ELF-1 (cell line): ENCODE results near the gene HAUS3.
"Not testable (repeated sequence)": the region's sequence is repeated elsewhere in the genome, so short reads cannot be mapped to it uniquely, and the experiment has no call there.

Experiments used
- DNase-seq: peaks from one replicate; pipeline ENCODE4 v3.0.0-alpha.2; 2016; ENCODE audit warnings: low read depth, low spot score

Gene HAUS3

GRCh38 chr4:2275546-2276251 is 33.8 kb upstream of the HAUS3 start:
- DNase-seq = no peak

GRCh38 chr4:2275044-2275397 is 33.1 kb upstream of the HAUS3 start:
- not testable (repeated sequence) for DNase-seq

GRCh38 chr4:2274320-2275043 is 32.6 kb upstream of the HAUS3 start:
- DNase-seq = no peak

GRCh38 chr4:2273657-2274319 is 31.9 kb upstream of the HAUS3 start:
- DNase-seq = no peak

GRCh38 chr4:2273221-2273620 is 31.3 kb upstream of the HAUS3 start:
- no peak for DNase-seq

- DNase-seq = no peak
Observed at GRCh38 chr4:2272828-2273120, 30.9 kb upstream of the HAUS3 start.

- no peak for DNase-seq
Observed at GRCh38 chr4:2272026-2272827, 30.3 kb upstream of the HAUS3 start.

GRCh38 chr4:2271279-2272025 is 29.5 kb upstream of the HAUS3 start:
- DNase-seq = no peak

- DNase-seq = no peak
Observed at GRCh38 chr4:2270341-2271165, 28.6 kb upstream of the HAUS3 start.

GRCh38 chr4:2269618-2270163 is 27.8 kb upstream of the HAUS3 start:
- no peak for DNase-seq

GRCh38 chr4:2269206-2269531 is 27.2 kb upstream of the HAUS3 start:
- no peak for DNase-seq

GRCh38 chr4:2268357-2269205 is 26.7 kb upstream of the HAUS3 start:
- DNase-seq = no peak

GRCh38 chr4:2267841-2268240 is 25.9 kb upstream of the HAUS3 start:
- no peak for DNase-seq

GRCh38 chr4:2267320-2267811 is 25.4 kb upstream of the HAUS3 start:
- no peak for DNase-seq

GRCh38 chr4:2266821-2267220 is 24.9 kb upstream of the HAUS3 start:
- DNase-seq = no peak

GRCh38 chr4:2266181-2266580 is 24.3 kb upstream of the HAUS3 start:
- no peak for DNase-seq

GRCh38 chr4:2265113-2266110 is 23.5 kb upstream of the HAUS3 start:
- no peak for DNase-seq

GRCh38 chr4:2264481-2265041 is 22.6 kb upstream of the HAUS3 start:
- DNase-seq = no peak
